Measurements from ENCODE around the gene CXADR.

Gene CXADR

DNA sequence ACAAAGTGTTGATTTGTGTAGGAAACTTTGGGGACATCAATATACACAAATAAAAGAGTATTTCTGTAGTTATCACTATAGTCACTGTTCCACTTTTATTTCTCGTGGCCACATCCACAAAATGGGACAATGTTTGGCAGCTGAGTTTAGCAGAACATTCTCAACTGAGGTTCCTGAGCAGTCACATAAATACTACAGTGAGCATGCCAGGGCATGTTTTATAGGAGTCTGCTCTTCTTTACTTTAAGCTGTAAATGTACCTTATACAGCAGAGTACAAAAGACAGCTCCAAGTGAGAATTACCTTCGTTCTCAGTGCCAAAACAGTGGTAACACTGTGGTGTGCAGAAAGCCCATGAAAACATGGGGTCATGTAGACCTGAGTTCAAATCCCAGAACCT lies 94.8 kb downstream of the CXADR start:
- no peak for DNase-seq (ENCODE audit: low read depth)

DNA sequence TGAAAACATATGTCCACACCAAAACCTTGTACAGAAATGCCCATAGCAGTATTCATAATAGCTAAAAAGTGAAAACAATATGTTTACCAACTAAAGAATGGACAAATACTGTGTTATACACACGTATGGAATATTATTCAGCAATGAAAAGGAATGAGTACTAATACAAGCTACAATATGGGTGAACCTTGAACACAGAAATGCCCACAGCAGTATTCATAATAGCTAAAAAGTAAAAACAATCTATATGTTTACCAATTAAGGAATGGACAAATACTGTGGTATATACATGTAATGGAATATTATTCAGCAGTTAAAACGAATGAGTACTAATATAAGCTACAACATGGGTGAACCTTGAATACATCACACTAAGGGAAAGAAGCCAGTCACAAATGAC lies 96.8 kb downstream of the CXADR start:
- DNase-seq (ENCODE audit: low read depth) = no peak

DNA sequence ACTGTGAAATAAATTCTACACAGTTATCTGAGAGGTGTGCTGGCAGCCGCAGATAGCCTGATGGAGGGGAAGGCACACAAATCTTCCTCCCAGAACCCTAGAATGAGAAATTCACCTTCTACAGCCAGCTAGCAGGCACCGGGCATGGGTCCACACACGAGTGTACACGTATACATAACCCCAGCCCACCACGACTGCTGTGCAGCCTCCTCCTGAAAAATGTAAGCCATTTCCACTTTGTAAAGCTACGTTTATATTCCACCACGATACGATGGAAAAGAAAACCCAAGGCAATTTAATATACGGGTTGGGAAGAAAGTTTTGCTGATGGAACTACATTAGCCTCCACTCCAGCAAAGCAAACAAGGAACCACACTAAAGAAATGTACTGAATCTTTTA lies 98.1 kb downstream of the CXADR start:
- no peak for DNase-seq (ENCODE audit: low read depth)

DNA sequence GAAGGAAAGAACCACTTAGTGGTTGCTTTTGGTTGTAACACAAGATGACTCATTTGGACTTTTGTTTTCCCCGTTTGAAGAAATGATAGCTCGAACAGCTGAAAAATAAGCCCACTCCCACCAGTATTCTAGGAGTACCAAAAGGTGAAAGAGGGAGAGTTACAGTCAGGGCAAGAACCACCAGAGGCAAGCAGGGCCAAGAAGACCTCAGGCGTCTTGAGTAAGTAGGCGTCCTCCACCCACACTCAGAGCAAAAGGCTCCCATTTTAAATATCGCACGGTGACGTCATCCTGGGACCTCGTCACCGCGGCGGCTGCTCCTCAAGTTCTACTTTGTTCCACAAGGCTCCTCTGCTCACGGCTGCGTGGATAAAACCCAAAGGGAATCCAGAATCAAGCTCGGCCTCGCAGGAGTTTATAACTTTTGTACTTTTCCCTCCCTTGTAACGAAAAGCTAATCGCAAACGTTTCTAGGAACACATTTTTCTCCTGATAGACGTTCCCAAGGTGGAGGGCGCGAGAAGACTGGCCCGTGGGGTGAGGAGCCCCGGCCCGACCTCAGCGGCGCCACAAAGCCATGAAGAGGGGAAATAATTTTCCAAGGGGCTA lies 98.7 kb downstream of the CXADR start:
- DNase-seq (ENCODE audit: low read depth) = peak; percentile 68

DNA sequence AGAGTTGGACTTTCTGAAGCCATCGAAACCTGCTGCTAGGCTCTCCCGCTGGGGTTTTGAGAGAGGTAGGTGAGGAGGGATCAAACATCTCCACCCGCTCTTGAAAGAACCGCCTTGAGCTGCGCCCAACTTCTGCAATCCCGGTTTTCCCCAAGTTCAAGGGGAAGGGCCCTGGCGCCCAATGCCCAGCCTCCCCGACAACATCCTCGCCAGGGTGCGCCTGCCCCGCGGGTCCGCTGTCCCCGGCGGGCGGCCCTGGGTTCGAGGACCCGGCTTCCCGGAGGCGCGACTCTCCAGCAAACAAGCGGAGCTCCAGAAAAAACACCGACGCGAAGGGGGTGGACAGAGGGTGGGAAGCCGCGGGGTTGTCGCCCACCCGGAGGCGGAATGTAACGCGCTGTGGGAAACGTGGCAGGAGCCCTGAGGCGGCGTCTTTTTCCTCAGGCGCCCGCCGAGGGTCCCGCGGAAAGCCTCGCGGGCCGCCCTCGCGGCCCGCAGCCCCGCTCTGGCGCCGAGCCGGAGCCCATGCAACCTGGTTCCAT lies 99.3 kb downstream of the CXADR start:
- DNase-seq (ENCODE audit: low read depth) = peak; percentile 16

DNA sequence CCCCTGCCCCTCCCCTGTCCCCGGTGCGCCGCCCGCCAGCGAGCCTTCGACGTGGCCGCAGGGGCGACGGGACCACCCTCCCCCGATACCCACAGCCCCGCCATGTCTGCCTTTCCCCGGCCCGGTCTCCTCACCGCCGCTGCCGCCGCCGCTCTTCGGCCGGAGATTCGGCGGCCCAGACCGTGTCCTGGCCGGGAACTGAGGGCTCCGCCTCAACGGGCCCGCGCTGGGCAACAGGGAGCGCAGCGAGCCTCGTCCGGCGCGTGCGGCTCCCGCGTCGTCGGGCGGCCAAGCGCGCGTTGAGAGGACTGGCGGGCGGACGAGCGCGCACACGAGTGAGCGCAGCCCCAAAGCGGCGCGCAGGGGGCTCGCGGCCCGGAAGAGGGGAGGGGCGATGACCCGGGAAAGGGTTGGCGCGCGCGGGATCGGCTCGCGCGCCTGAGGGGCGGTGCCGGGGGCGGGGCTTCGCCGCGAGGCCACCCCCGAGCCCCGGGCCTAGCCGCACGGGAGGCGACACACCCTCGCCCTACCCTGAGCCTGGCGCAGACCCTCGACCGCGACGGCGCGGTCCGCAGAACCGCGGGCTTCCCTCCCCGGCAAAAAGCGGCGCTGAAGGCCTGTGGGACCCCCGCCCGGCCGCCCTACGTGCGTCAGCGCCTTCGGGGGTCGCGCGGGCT lies 99.9 kb downstream of the CXADR start, which contains the start of gene BTG3:
Gene BTG3 (minus strand): TSS at position 337 of the 677 bp plus-strand sequence. CDS start 3,757 bp downstream, outside the sequence.
- peak; percentile 81 for DNase-seq (ENCODE audit: low read depth)

DNA sequence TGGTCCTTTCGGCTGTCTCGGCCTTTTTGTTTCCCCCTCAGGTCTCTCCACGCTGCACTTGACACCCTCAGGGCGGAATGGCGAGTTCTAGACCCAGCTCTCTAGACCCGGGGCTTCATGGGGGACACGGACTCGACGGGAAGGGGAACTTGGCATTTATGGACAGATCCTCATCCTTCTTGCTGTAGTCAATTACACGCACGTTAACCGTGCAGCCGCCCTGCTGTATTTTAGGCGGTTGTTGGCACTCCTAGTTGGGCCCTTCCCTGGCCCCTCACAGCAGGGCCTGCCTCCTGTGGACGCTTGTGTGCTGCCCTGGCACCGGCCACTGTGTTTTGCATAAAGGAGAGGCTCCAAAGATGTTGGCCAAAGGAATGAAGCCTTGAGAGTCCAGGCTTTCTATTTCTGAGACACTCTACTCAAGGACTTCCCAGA lies 100.4 kb downstream of the CXADR start:
- peak; percentile 3 for DNase-seq (ENCODE audit: low read depth)

DNA sequence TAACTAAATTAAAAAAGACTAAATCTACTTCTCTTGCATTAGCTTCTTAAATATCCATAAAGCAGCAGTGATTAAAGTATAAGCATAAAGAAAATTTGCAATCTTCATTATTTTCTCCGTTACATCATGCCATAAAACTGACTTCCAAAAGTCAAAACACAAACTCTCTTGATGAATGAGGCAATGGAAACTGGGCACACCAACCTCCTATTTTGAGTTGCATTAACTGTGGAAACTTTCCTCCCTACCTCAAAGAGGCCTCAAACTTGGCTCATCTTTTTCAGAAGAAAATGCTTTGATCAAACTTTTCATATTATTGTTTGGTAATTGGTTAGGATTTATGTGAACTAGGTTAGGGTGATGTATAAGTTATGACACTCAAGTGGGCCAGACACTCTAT lies 104.0 kb downstream of the CXADR start:
- DNase-seq (ENCODE audit: low read depth) = no peak

DNA sequence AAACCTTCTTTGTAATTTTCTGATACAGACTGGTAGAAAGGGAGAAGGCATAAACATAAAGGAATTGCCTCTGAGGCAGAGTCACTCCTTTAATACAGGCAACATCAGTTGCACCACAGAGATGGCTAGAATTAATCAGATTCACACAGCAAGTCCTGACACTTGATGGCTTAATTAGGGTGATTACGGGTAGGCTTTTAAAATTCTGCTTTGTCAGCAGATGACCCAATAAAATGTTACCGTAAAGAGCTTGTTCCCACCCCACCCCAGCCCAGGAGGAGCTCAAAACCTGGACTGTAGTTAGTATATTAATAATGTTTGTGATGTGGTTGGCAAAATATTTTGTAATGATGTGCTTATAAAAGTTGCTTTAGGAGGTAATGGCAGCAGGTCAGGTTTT lies 109.2 kb downstream of the CXADR start:
- no peak for DNase-seq (ENCODE audit: low read depth)

DNA sequence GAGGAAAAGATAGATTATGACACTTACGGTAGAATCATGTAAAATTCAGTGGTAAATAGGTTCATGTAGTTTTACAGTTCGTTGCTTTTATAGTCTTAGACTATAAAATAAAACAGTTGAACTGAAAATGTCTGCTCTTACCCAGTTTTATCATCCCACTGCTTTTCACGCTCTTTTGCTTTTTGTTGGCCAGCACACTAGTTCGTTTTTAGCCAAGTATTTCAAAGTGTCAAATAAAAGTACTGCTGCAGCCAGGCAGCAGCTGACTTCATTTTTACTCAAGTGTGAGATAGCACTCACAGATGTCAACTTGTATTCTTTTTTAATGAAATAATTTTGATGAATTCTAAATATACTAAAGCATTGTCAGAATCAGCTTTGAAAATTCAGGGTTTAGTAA lies 118.4 kb downstream of the CXADR start:
- DNase-seq (ENCODE audit: low read depth) = no peak

DNA sequence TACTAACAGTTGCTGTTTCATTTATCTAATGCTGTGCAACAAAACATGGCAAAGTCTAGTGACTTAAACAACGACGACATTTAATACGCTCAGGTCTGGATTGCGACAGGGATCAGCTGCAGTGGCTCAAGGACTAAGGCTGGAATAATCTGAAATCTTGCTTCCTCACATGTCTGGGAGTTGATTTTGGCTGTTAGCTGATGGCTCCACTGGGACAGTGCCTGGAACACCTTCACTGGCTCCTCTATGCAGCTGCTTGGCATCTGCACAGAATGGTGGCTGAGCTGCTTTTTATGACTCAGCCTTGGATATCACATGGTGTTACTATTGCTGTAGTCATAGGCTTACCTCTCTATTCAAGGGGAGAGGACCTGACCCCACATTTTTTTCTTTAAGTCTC lies 123.9 kb downstream of the CXADR start:
- no peak for DNase-seq (ENCODE audit: low read depth)

DNA sequence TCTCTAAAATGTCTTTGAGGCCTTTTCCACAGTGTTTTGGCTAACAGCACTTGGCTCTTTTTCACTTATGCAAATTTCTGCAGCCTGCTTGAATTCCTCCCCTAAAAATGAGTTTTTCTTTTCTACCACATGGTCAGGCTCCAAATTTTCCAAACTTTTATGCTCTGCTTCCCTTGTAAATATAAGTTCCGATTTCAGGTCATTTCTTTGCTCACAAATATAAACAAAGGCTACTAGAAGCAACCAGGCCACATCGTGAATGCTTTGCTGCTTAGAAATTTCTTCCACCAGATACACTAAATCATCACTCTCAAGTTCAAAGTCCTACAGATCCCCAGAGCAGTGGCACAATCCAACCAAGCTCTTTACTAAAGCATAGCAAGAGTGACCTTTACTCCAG lies 128.0 kb downstream of the CXADR start:
- no peak for DNase-seq (ENCODE audit: low read depth)
